Fibroblast of mammary gland (primary cell): ENCODE measurements around the gene PDZRN4.
"Not testable (repeated sequence)": the region's sequence is repeated elsewhere in the genome, so short reads cannot be mapped to it uniquely, and the experiment has no call there.

Experiments used
- DNase-seq: peaks from one replicate; pipeline ENCODE4 v3.0.0-alpha.2; 2010; ENCODE audit warnings: low read depth
- H3K4me3 ChIP-seq: 2 replicates; pipeline ENCODE4 v1.5.1; 2011; ENCODE audit warnings: low read depth, mild to moderate bottlenecking, low read length, moderate library complexity; ENCODE audit not compliant: control insufficient read depth
- TF ChIP-seq, protein P1 (sequence below): conservative IDR thresholded peaks from 2 replicates; pipeline ENCODE4 v1.5.1; 2011; ENCODE audit warnings: low read depth, low read length, inconsistent platforms; ENCODE audit not compliant: control insufficient read depth, insufficient read depth

The PDZRN4 gene

DNA sequence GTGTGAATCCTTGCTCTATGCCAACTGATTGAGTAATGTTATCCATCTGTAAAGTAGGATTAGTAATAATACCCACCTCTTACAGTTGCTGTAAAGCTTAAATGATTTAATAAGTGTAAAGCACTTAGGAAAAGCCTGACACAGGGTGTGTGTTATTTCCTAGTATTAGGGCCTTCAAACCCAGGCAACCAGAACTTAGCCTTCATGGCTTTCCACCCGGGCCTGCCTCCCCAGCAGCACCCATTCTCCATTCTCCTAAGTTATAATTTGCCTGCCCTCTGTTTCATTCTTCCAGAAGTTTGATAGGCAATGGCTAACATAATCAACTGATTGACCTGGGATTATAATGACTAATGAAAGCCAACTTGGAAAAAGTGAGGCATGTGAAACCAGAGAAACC, 20.4 kb upstream of the PDZRN4 start:
- TF ChIP-seq, protein P1, sequence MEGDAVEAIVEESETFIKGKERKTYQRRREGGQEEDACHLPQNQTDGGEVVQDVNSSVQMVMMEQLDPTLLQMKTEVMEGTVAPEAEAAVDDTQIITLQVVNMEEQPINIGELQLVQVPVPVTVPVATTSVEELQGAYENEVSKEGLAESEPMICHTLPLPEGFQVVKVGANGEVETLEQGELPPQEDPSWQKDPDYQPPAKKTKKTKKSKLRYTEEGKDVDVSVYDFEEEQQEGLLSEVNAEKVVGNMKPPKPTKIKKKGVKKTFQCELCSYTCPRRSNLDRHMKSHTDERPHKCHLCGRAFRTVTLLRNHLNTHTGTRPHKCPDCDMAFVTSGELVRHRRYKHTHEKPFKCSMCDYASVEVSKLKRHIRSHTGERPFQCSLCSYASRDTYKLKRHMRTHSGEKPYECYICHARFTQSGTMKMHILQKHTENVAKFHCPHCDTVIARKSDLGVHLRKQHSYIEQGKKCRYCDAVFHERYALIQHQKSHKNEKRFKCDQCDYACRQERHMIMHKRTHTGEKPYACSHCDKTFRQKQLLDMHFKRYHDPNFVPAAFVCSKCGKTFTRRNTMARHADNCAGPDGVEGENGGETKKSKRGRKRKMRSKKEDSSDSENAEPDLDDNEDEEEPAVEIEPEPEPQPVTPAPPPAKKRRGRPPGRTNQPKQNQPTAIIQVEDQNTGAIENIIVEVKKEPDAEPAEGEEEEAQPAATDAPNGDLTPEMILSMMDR, result no peak
- DNase-seq, result no peak
- no peak overlapping the region for H3K4me3 ChIP-seq

DNA sequence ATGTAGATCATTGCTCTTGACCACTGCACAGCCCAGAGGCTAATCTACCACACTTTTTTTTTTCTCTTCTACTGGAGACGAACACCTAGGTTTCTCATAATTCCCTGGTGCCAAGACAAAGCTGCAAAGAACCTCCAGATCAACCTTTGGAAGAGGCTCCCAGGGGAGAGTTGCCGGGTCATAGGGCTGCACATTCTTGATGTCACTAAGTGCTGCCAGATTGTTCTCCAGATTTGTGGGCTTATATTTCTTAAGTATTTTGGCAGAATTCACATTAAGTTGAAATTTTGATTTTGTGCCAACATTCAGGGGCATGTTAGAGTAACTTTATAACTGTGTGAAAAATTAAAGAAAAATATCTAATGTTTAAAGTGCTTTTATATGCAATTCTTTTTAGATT, 13.5 kb upstream of the PDZRN4 start:
- DNase-seq, result no peak
- H3K4me3 ChIP-seq, result no peak overlapping the region
- TF ChIP-seq, protein P1, result no peak

DNA sequence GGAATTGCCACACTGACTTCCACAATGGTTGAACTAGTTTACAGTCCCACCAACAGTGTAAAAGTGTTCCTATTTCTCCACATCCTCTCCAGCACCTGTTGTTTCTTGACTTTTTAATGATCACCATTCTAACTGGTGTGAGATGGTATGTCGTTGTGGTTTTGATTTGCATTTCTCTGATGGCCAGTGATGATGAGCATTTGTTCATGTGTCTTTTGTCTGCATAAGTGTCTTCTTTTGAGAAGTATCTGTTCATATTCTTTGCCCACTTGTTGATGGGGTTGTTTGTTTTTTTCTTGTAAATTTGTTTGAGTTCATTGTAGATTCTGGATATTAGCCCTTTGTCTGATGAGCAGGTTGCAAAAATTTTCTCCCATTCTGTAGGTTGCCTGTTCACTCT, 8.6 kb upstream of the PDZRN4 start:
- H3K4me3 ChIP-seq, DNase-seq: not testable (repeated sequence)

DNA sequence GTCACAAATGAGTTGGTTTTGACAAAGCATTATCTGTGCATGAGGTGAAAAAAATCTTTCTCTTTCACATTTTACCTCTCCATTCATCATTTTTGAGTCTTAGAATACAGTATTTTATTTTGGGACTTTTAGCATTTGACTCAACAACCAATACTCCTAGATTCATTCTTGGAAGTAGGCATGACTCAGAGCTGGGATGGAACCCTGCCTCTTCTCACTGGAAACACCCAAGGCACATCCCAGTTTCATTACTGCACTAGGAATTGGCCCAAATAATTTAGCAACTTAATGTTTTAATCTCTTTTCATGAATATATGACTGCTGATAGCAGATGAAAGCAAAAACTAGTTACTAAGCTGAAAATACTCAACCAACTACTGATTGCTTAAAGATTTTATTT, 3.3 kb upstream of the PDZRN4 start:
- peak; percentile 62 for DNase-seq
- TF ChIP-seq, protein P1, result no peak
- H3K4me3 ChIP-seq, result no peak overlapping the region

DNA sequence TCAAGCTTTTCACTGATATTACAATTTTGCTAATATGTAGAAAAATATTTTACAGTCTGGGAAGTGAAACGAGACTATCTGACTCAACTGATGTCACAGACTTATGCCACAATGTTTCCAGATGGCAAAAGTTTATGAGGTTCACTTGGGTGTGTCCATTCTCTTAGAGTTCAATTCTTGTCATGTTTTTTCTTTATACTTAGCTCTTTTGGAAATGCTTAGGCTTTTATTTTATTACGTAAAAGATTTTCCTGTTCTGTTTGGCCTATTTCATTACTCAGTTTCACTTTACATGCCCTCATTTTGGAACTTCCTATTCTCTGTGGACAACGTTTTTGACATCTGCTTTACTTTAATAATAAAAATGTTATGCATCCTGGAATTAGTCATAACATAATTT, 2.1 kb upstream of the PDZRN4 start:
- TF ChIP-seq, protein P1, result no peak
- H3K4me3 ChIP-seq, result no peak overlapping the region
- peak; percentile 56 for DNase-seq

DNA sequence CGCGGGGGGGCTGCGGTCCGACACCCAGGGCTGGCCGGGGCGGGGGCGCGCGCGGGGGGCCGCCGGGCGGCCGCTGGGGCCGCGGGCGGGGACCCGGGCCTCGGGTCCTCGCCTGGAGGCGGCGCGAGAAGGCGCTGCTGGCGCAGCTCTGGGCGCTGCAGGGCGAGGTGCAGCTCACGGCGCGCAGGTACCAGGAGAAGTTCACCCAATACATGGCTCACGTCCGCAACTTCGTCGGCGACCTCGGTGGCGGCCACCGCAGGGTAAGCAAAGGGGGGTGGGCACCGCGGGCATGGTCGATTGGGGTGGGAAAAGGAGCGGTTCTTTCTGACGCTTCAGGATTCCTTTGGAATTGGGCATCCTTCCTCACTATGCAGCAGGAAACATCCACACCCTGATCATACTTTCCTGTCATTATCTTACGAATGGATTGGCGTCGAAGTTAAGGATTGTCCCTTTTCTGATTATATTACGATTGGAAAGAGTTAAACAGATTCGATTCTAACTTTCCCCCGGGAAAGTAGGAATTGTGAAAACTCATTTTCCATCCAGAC, 798 bp downstream of the PDZRN4 start:
- TF ChIP-seq, protein P1, result no peak
- DNase-seq, result no peak
- H3K4me3 ChIP-seq, result no peak overlapping the region

DNA sequence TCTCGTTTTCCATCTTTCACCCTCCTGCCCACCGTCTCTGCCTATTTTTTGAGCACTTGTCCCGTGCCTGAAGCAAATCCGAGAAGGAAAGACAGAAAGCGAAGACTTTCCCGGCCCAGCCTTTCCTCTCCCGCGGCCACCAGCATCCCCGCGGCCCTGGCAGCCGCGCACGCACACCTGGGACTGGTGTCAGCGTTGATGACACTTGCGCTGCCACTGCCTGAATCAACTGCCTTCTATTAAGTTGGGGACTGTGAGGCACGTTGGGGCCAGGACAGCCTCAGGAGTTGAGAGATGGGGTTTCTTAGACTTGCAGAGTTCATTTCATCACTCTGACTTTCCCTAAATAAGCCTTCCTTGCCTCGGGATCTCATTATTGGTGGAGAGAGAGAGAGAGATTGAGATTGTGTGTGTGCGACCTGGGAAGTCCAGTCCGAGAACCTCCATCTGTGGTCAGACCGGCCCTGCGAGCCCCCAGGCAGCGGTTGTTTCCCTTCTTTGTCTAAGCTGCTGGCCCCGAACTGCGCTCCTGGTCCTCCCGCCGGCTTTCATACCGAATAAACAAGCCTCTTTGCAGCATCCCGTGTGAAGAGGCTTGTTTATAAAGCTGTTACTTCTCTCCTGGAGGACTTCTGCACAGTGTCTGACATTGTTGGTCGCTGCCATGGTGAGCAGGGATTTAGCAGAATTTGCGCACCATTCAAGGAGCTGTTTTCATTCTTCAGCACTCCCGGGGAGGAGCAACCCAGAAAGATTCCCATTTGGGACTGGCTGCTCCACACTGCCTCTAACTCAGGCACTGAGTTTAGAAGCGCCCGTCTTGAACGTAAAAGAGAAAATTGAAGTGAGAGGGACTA, 1.5 kb downstream of the PDZRN4 start:
- TF ChIP-seq, protein P1, result no peak
- peak overlapping the region; percentile 3 for H3K4me3 ChIP-seq
- peak; percentile 13 for DNase-seq
